Measurements from ENCODE around the gene SMYD2.

GRCh38 chr1:214317300-214317699, 36.3 kb downstream of the SMYD2 start:
- TF ChIP-seq CTCF (IDR thresholded peaks at IDR 0.05) (no peak), POLR2A (IDR thresholded peaks at IDR 0.05) (no peak)

Data from testis (tissue), 2 donors.